ENCODE results near the gene PATL2. TPM values are rescaled to one million over a fixed set of nuclear protein-coding genes. Genes with fewer than 3 reads are reported as not detected.
A peak's percentile ranks its signal among the peaks of the same experiment; 100 is the strongest.
"Not testable (repeated sequence)": the region's sequence is repeated elsewhere in the genome, so short reads cannot be mapped to it uniquely, and the experiment has no call there.

PATL2 gene
- 0.49 TPM for polyA plus RNA-seq (2013, experiment 1 of 2)
- polyA plus RNA-seq (2013, experiment 2 of 2) = 0.53 TPM

- peak within 1 kb of the TSS; percentile 92 for H3K23ac ChIP-seq (ENCODE audit: low read depth, low read length, poor library complexity)
- H4K91ac ChIP-seq (ENCODE audit: low read depth, low read length, poor library complexity) = no peak within 1 kb of the TSS
- H3K4me1 ChIP-seq (ENCODE audit: control insufficient read depth in 2 of 2, insufficient read depth in 1 of 2, low read depth in 1 of 2, low read length in 2 of 2) = peaks cover 0 to 11% of the 10 kb centered on the region in 2 donors
- H3K79me1 ChIP-seq (ENCODE audit: low read depth, low read length) = no peaks in the 10 kb centered on the region
- H2AK5ac ChIP-seq (ENCODE audit: low read depth, low read length) = no peak within 1 kb of the TSS
- no peak within 1 kb of the TSS for H4K8ac ChIP-seq (ENCODE audit: low read depth, low read length)
- H3K18ac ChIP-seq (ENCODE audit: low read length) = peak within 1 kb of the TSS; percentile 97
- H3K14ac ChIP-seq (ENCODE audit: low read length) = peak within 1 kb of the TSS; percentile 47
- H2BK12ac ChIP-seq (ENCODE audit: low read length) = no peak within 1 kb of the TSS
- H3K27ac ChIP-seq (replicated peaks; ENCODE audit: low read length) = peak within 1 kb of the TSS; percentile 50
- peak within 1 kb of the TSS; percentile 90 for H2AFZ ChIP-seq (ENCODE audit: low read length)
- peak within 1 kb of the TSS; percentile 96 for H3K4me2 ChIP-seq (ENCODE audit: insufficient read depth, low read length, poor library complexity, severe bottlenecking)
- no peaks in the 10 kb centered on the region for H3K9me3 ChIP-seq (replicated peaks in 1 of 2; ENCODE audit: control insufficient read depth in 2 of 2, insufficient read depth in 1 of 2, low read depth in 1 of 2, low read length in 2 of 2)
- H2BK5ac ChIP-seq (ENCODE audit: low read length) = peak within 1 kb of the TSS; percentile 11
- DNase-seq (ENCODE audit: low spot score) = peak; percentile 95
- H3K9ac ChIP-seq (ENCODE audit: low read depth, low read length, poor library complexity) = peak within 1 kb of the TSS; percentile 95
- peaks cover 0 to 9% (median 0%) of the 10 kb centered on the region in 3 experiments for H3K27me3 ChIP-seq (ENCODE audit: control insufficient read depth in 3 of 3, insufficient read depth in 3 of 3, low read depth in 1 of 3, low read length in 3 of 3)
- H3K36me3 ChIP-seq (replicated peaks in 1 of 2; ENCODE audit: control insufficient read depth in 2 of 2, insufficient read depth in 2 of 2, low read length in 2 of 2) = peaks cover 3 to 11% of the 10 kb centered on the region in 2 donors
- H3K4ac ChIP-seq (ENCODE audit: low read length) = no peak within 1 kb of the TSS
- H2BK120ac ChIP-seq (ENCODE audit: low read depth, low read length) = peak within 1 kb of the TSS; percentile 81
- peak within 1 kb of the TSS; percentile 88 for H2BK15ac ChIP-seq (ENCODE audit: low read length)
- no CpG with 5 or more reads among the region's 37 CpGs for WGBS, 2 donors (ENCODE audit: extremely low coverage in 2 of 2, insufficient read length in 2 of 2, insufficient replicate concordance in 1 of 2)
- peak within 1 kb of the TSS; percentile 79 to 93 for H3K4me3 ChIP-seq (ENCODE audit: low read length in 2 of 2)
Measured at GRCh38 chr15:44711096-44711742, at the start of gene PATL2, which contains the start of gene B2M. Gene PATL2 (minus strand): TSS chr15:44711323. CDS start chr15:44676490, 34,833 bp downstream. Gene B2M (plus strand): TSS chr15:44711517. CDS start chr15:44711547, 30 bp downstream.

- Histone ChIP-seq H3K4ac (ENCODE audit: low read length) (no peak overlapping the region), H2BK5ac (ENCODE audit: low read length) (no peak overlapping the region), H3K23ac (ENCODE audit: low read depth, low read length, poor library complexity) (no peak overlapping the region), H3K4me2 (ENCODE audit: insufficient read depth, low read length, poor library complexity, severe bottlenecking) (no peak overlapping the region), H3K4me3 (ENCODE audit: low read length in 2 of 2) (no peak overlapping the region), H2BK15ac (ENCODE audit: low read length) (no peak overlapping the region), H2AFZ (ENCODE audit: low read length) (no peak overlapping the region), H4K8ac (ENCODE audit: low read depth, low read length) (no peak overlapping the region), H2BK120ac (ENCODE audit: low read depth, low read length) (no peak overlapping the region), H3K4me1 (ENCODE audit: control insufficient read depth in 2 of 2, insufficient read depth in 1 of 2, low read depth in 1 of 2, low read length in 2 of 2) (no peaks in the 10 kb centered on the region), H2AK5ac (ENCODE audit: low read depth, low read length) (no peak overlapping the region), H3K14ac (ENCODE audit: low read length) (no peak overlapping the region), H3K9ac (ENCODE audit: low read depth, low read length, poor library complexity) (no peak overlapping the region), H3K27ac (replicated peaks; ENCODE audit: low read length) (no peak overlapping the region), H3K27me3 (ENCODE audit: control insufficient read depth in 3 of 3, insufficient read depth in 3 of 3, low read depth in 1 of 3, low read length in 3 of 3) (no peaks in the 10 kb centered on the region), H3K36me3 (replicated peaks in 1 of 2; ENCODE audit: control insufficient read depth in 2 of 2, insufficient read depth in 2 of 2, low read length in 2 of 2) (no peaks in the 10 kb centered on the region), H3K18ac (ENCODE audit: low read length) (no peak overlapping the region), H2BK12ac (ENCODE audit: low read length) (no peak overlapping the region), H3K9me3 (replicated peaks in 1 of 2; ENCODE audit: control insufficient read depth in 2 of 2, insufficient read depth in 1 of 2, low read depth in 1 of 2, low read length in 2 of 2) (no peaks in the 10 kb centered on the region), H3K79me1 (ENCODE audit: low read depth, low read length) (no peaks in the 10 kb centered on the region), H4K91ac (ENCODE audit: low read depth, low read length, poor library complexity) (no peak overlapping the region)
- WGBS, 2 donors (ENCODE audit: extremely low coverage in 2 of 2, insufficient read length in 2 of 2, insufficient replicate concordance in 1 of 2) = no CpG with 5 or more reads among the region's 1 CpG
- DNase-seq (ENCODE audit: low spot score) = no peak
Measured at GRCh38 chr15:44753345-44753744, 42.2 kb upstream of the PATL2 start.

- not testable (repeated sequence) for H3K36me3 ChIP-seq (replicated peaks in 1 of 2; ENCODE audit: control insufficient read depth in 2 of 2, insufficient read depth in 2 of 2, low read length in 2 of 2); H4K8ac ChIP-seq (ENCODE audit: low read depth, low read length); H2BK15ac ChIP-seq (ENCODE audit: low read length); H3K9ac ChIP-seq (ENCODE audit: low read depth, low read length, poor library complexity); H3K27me3 ChIP-seq (ENCODE audit: control insufficient read depth in 3 of 3, insufficient read depth in 3 of 3, low read depth in 1 of 3, low read length in 3 of 3); DNase-seq (ENCODE audit: low spot score); H2BK12ac ChIP-seq (ENCODE audit: low read length); H3K27ac ChIP-seq (replicated peaks; ENCODE audit: low read length); H3K79me1 ChIP-seq (ENCODE audit: low read depth, low read length); H3K18ac ChIP-seq (ENCODE audit: low read length); H3K4me2 ChIP-seq (ENCODE audit: insufficient read depth, low read length, poor library complexity, severe bottlenecking); H2AFZ ChIP-seq (ENCODE audit: low read length); H3K4me3 ChIP-seq (ENCODE audit: low read length in 2 of 2); H4K91ac ChIP-seq (ENCODE audit: low read depth, low read length, poor library complexity); H2BK5ac ChIP-seq (ENCODE audit: low read length); H3K23ac ChIP-seq (ENCODE audit: low read depth, low read length, poor library complexity); H3K9me3 ChIP-seq (replicated peaks in 1 of 2; ENCODE audit: control insufficient read depth in 2 of 2, insufficient read depth in 1 of 2, low read depth in 1 of 2, low read length in 2 of 2); H2BK120ac ChIP-seq (ENCODE audit: low read depth, low read length); H3K4me1 ChIP-seq (ENCODE audit: control insufficient read depth in 2 of 2, insufficient read depth in 1 of 2, low read depth in 1 of 2, low read length in 2 of 2); H3K4ac ChIP-seq (ENCODE audit: low read length); H3K14ac ChIP-seq (ENCODE audit: low read length); H2AK5ac ChIP-seq (ENCODE audit: low read depth, low read length)
- WGBS, 2 donors (ENCODE audit: extremely low coverage in 2 of 2, insufficient read length in 2 of 2, insufficient replicate concordance in 1 of 2) = no CpG with 5 or more reads among the region's 2 CpGs
Measured at GRCh38 chr15:44743454-44743853, 32.3 kb upstream of the PATL2 start.

GRCh38 chr15:44739222-44739847 lies 28.2 kb upstream of the PATL2 start:
- H4K8ac ChIP-seq (ENCODE audit: low read depth, low read length); H2BK5ac ChIP-seq (ENCODE audit: low read length); H2BK12ac ChIP-seq (ENCODE audit: low read length); H3K9me3 ChIP-seq (replicated peaks in 1 of 2; ENCODE audit: control insufficient read depth in 2 of 2, insufficient read depth in 1 of 2, low read depth in 1 of 2, low read length in 2 of 2); H2AFZ ChIP-seq (ENCODE audit: low read length); H3K18ac ChIP-seq (ENCODE audit: low read length); DNase-seq (ENCODE audit: low spot score); H3K79me1 ChIP-seq (ENCODE audit: low read depth, low read length); H2BK120ac ChIP-seq (ENCODE audit: low read depth, low read length); H2BK15ac ChIP-seq (ENCODE audit: low read length); H3K4me1 ChIP-seq (ENCODE audit: control insufficient read depth in 2 of 2, insufficient read depth in 1 of 2, low read depth in 1 of 2, low read length in 2 of 2); H4K91ac ChIP-seq (ENCODE audit: low read depth, low read length, poor library complexity); H3K9ac ChIP-seq (ENCODE audit: low read depth, low read length, poor library complexity); H3K14ac ChIP-seq (ENCODE audit: low read length); H3K27me3 ChIP-seq (ENCODE audit: control insufficient read depth in 3 of 3, insufficient read depth in 3 of 3, low read depth in 1 of 3, low read length in 3 of 3); H3K4me2 ChIP-seq (ENCODE audit: insufficient read depth, low read length, poor library complexity, severe bottlenecking); H2AK5ac ChIP-seq (ENCODE audit: low read depth, low read length); H3K4me3 ChIP-seq (ENCODE audit: low read length in 2 of 2); H3K36me3 ChIP-seq (replicated peaks in 1 of 2; ENCODE audit: control insufficient read depth in 2 of 2, insufficient read depth in 2 of 2, low read length in 2 of 2); H3K4ac ChIP-seq (ENCODE audit: low read length); H3K27ac ChIP-seq (replicated peaks; ENCODE audit: low read length); H3K23ac ChIP-seq (ENCODE audit: low read depth, low read length, poor library complexity): not testable (repeated sequence)
- no CpG with 5 or more reads among the region's 24 CpGs for WGBS, 2 donors (ENCODE audit: extremely low coverage in 2 of 2, insufficient read length in 2 of 2, insufficient replicate concordance in 1 of 2)

Measured in neuronal stem cell (in vitro differentiated cells).